Body of pancreas (tissue), 4 donors: Measurements from ENCODE around the gene CDK4. TPM values are rescaled to one million over a fixed set of nuclear protein-coding genes. Genes with fewer than 3 reads are reported as not detected.
A peak's percentile ranks its signal among the peaks of the same experiment; 100 is the strongest.

Experiments
- ATAC-seq: fragments of 150-250 bp; one replicate; pipeline ENCODE4 v1.9.1; 2016
- DNase-seq, 4 donors: peaks; one replicate each; pipeline ENCODE4 v3.0.0-alpha.2; 2019
- H3K27ac ChIP-seq, 4 donors: fragments of 200-600 bp; sonication (generic); 1 replicate in 3 of 4; 2 replicates in 1 of 4; pipeline versions ENCODE4 v1.5.1 to v1.6.1; 2016 to 2019; ENCODE audit warnings: mild to moderate bottlenecking in 1 of 4, mixed read lengths in 1 of 4, moderate library complexity in 1 of 4
- H3K27me3 ChIP-seq, 2 donors: fragments of 200-600 bp; sonication (generic); one replicate each; pipeline ENCODE4 v1.6.0; 2016; ENCODE audit warnings: mild to moderate bottlenecking in 1 of 2
- H3K36me3 ChIP-seq, 2 donors: fragments of 200-600 bp; sonication (generic); replicated peaks in 1 of 2; 2 replicates each; pipeline ENCODE4 v1.5.1; 2016; ENCODE audit warnings: low read depth in 2 of 2; ENCODE audit not compliant: insufficient read depth in 1 of 2
- H3K4me1 ChIP-seq: fragments of 200-600 bp; sonication (generic); one replicate; pipeline ENCODE4 v1.6.0; 2016
- H3K4me3 ChIP-seq, 2 donors: fragments of 200-600 bp; sonication (generic); 1 replicate in 1 of 2; 2 replicates in 1 of 2; pipeline ENCODE4 v1.5.1; 2016 to 2019
- H3K9me3 ChIP-seq, 3 donors: fragments of 200-600 bp; sonication (generic); 1 replicate in 2 of 3; 2 replicates in 1 of 3; pipeline ENCODE4 v1.5.1; 2016
- POLR2A ChIP-seq, 3 donors: fragments of 450-650 bp; IDR thresholded peaks; one replicate each; pipeline ENCODE4 v1.6.1; 2016; ENCODE audit warnings: antibody characterized with exemption in 3 of 3, mild to moderate bottlenecking in 2 of 3
- WGBS, 2 donors: methylation state at CpG; one replicate each; pipeline ENCODE4 v1.1.5; 2017; 5-methylcytosine and 5-hydroxymethylcytosine counted together
- intact Hi-C: fragments of 100-400 bp; cut with DNase I; formaldehyde crosslinking; loops from one replicate; pipeline ENCODE4 v1.15.1; 2023
- total RNA-seq, 2 donors: library from RNA; depleted of rRNA; stranded (reverse); fragments of >200 nt; gene quantifications; one replicate each; pipeline ENCODE4 v1.1.0, GENCODE V29; 2016
- TF ChIP-seq, protein P1 (sequence below), 7 experiments: fragments of 450-650 bp in 4 of 7; fragments of 200-600 bp in 3 of 7; sonication (generic) in 3 of 7; IDR thresholded peaks; one replicate each; pipeline ENCODE4 v1.5.1; 2016 to 2019; ENCODE audit warnings: antibody characterized with exemption in 7 of 7

Gene CDK4
- total RNA-seq, 2 donors from 2014 or later, result 27.0 to 81.2 TPM

DNA sequence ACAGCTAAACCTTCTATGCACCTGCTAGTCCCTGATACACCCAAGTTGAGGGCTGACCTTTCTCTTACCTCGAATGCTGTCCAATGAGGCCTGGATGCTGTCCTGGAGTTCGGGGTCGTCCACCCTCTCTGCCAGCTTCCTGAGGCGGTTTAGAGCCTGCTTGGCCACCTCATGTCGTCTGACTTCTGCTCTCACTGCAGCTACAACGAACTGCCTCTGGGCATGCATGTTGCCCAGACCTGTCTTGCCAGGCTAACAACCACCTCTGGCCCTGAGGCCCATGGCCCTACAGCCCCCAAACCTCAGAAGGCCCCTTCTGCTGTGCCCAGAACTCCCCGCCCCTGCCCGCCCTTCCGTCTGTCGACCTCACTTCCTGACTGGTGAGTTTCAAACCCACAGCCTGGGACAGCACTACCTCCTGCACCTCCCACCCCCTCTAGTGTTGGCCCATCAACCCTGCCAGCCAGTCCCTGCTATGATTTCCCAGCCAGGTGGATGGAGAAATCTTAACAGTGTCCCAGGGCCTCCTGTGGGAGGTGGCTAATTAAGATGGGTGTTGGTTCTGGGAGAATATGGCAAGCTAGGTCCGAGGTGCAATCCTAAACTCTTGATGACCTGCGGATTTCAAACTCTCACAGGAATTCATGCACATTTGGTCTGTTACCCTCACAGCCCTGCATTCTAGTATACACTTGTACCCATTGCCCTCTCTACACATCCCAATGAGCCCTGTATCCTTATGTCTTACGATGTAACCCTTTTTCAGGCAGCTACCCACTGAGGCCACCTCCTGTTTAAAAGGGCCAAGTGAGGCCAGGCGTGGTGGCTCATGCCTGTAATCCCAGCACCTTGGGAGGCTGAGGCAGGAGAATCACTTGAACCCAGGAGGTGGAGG is 10.0 kb downstream of the CDK4 start:
- peaks cover 35% of the 10 kb centered on the region for H3K4me1 ChIP-seq
- H3K9me3 ChIP-seq, result no peaks in the 10 kb centered on the region
- H3K27ac ChIP-seq, result no peak overlapping the region
- no peak overlapping the region for H3K4me3 ChIP-seq
- H3K27me3 ChIP-seq, result peaks cover 11 to 27% of the 10 kb centered on the region in 2 donors
- H3K36me3 ChIP-seq, result peaks cover 0 to 2% of the 10 kb centered on the region in 2 donors
- intact Hi-C loops, result no loop called here
- TF ChIP-seq POLR2A (IDR thresholded peaks at IDR 0.05), result no peak
- TF ChIP-seq, protein P1, sequence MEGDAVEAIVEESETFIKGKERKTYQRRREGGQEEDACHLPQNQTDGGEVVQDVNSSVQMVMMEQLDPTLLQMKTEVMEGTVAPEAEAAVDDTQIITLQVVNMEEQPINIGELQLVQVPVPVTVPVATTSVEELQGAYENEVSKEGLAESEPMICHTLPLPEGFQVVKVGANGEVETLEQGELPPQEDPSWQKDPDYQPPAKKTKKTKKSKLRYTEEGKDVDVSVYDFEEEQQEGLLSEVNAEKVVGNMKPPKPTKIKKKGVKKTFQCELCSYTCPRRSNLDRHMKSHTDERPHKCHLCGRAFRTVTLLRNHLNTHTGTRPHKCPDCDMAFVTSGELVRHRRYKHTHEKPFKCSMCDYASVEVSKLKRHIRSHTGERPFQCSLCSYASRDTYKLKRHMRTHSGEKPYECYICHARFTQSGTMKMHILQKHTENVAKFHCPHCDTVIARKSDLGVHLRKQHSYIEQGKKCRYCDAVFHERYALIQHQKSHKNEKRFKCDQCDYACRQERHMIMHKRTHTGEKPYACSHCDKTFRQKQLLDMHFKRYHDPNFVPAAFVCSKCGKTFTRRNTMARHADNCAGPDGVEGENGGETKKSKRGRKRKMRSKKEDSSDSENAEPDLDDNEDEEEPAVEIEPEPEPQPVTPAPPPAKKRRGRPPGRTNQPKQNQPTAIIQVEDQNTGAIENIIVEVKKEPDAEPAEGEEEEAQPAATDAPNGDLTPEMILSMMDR (IDR thresholded peaks at IDR 0.05), result no peak
- ATAC-seq, result no peak
- 47 to 56% methylated on average over 13 to 14 of the region's 14 CpGs for WGBS, 2 donors
- DNase-seq, result peak in 1 of 4 donors; percentile 43

DNA sequence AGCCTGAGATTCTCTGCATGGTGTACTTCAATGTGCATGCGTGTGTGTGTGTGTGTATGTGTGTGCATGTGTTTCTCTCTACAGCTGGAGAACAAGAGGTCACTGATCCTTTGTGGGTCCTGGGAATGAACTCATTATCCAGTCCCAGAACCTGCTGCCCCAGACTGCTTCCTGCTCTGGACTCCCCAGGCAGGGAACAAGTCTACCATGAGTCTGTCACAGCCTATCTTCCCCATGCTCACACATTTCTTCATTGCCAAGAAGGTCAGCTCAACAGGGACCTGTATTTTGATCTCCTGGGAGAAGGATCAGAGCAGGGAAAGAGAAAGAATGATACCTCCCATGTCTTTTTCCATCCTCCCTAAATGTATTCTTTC is 10.7 kb downstream of the CDK4 start:
- 63 to 100% methylated on average over 1 of the region's 1 CpG for WGBS, 2 donors
- ATAC-seq (no peak), DNase-seq (no peak)
- Histone ChIP-seq H3K4me1 (peaks cover 42% of the 10 kb centered on the region), H3K27me3 (peaks cover 11 to 34% of the 10 kb centered on the region in 2 donors), H3K9me3 (no peaks in the 10 kb centered on the region), H3K4me3 (no peak overlapping the region), H3K36me3 (no peaks in the 10 kb centered on the region), H3K27ac (no peak overlapping the region)
- intact Hi-C loops, result no loop called here
- TF ChIP-seq POLR2A (IDR thresholded peaks at IDR 0.05), result no peak

- intact Hi-C loops, result no loop called here
- Histone ChIP-seq H3K4me3 (no peak overlapping the region), H3K27me3 (peaks cover 11 to 39% of the 10 kb centered on the region in 2 donors), H3K4me1 (peaks cover 42% of the 10 kb centered on the region), H3K9me3 (no peaks in the 10 kb centered on the region), H3K36me3 (no peaks in the 10 kb centered on the region), H3K27ac (no peak overlapping the region)
- ATAC-seq, result no peak
- DNase-seq, result peak in 1 of 4 donors; percentile 42
- TF ChIP-seq, protein P1 (IDR thresholded peaks at IDR 0.05), result no peak
- TF ChIP-seq POLR2A (IDR thresholded peaks at IDR 0.05), result no peak
- WGBS, 2 donors, result 43 to 72% methylated on average over 5 of the region's 5 CpGs
Measured at GRCh38 chr12:57740656-57741412, 11.3 kb downstream of the CDK4 start.

- Histone ChIP-seq H3K4me1 (peaks cover 38% of the 10 kb centered on the region), H3K27ac (no peak overlapping the region), H3K36me3 (no peaks in the 10 kb centered on the region), H3K27me3 (peaks cover 11 to 46% of the 10 kb centered on the region in 2 donors), H3K4me3 (no peak overlapping the region), H3K9me3 (no peaks in the 10 kb centered on the region)
- intact Hi-C loops, result no loop called here
- WGBS, 2 donors, result 40 to 46% methylated on average over 4 to 10 of the region's 10 CpGs
- no peak for DNase-seq
- TF ChIP-seq, protein P1 (IDR thresholded peaks at IDR 0.05), result no peak
- no peak for TF ChIP-seq POLR2A (IDR thresholded peaks at IDR 0.05)
- ATAC-seq, result no peak
Measured at GRCh38 chr12:57739914-57740538, 12.1 kb downstream of the CDK4 start.

DNA sequence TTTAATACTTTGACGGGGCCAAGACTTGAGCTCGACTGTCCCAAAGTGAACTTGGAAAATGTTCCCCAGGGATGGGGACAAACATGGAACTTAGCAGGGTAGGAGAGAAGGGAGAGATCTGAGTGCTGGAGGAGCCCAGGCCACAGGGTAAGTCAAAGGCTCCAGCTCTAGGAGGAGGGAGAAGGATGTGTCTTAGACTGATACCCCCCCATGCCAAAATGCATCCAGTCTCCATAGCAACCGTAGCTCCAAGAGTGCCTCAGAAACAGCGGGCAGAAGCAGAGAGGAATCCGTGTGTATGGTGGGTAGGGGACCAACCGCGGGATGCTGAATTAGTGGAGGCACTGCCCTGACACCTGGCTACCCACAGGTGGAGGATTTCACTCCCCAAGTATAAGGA is 12.7 kb downstream of the CDK4 start:
- ATAC-seq, result no peak
- Histone ChIP-seq H3K4me1 (peaks cover 36% of the 10 kb centered on the region), H3K27me3 (peaks cover 11 to 48% of the 10 kb centered on the region in 2 donors), H3K4me3 (no peak overlapping the region), H3K36me3 (no peaks in the 10 kb centered on the region), H3K27ac (no peak overlapping the region), H3K9me3 (no peaks in the 10 kb centered on the region)
- intact Hi-C loops, result no loop called here
- DNase-seq, result no peak
- TF ChIP-seq, protein P1 (IDR thresholded peaks at IDR 0.05), result no peak
- TF ChIP-seq POLR2A (IDR thresholded peaks at IDR 0.05), result no peak
- WGBS, 2 donors, result 18 to 24% methylated on average over 7 of the region's 7 CpGs
